Left renal cortex interstitium (tissue), 4 donors: ENCODE measurements around the gene TMEM59L. TPM values are rescaled to one million over a fixed set of nuclear protein-coding genes. Genes with fewer than 3 reads are reported as not detected.
"Not testable (repeated sequence)": the region's sequence is repeated elsewhere in the genome, so short reads cannot be mapped to it uniquely, and the experiment has no call there.

Experiments used
- DNase-seq, 4 donors: peaks; one replicate each; pipeline ENCODE4 v3.0.0-alpha.2; 2013; ENCODE audit warnings: low read depth in 4 of 4, low spot score in 2 of 4, missing footprints in 1 of 4
- polyA plus RNA-seq, 4 donors: library from polyadenylated mRNA; unstranded; fragments of 120-200 nt; gene quantifications; one replicate each; pipeline ENCODE4 v1.2.1, GENCODE V29; 2013; ENCODE audit not compliant: insufficient read length in 4 of 4

Gene TMEM59L
- polyA plus RNA-seq, 4 donors = 2.3 to 4.1 (median 3.7) TPM

GRCh38 chr19:18593367-18594095 lies 19.1 kb upstream of the TMEM59L start:
- DNase-seq = no peak

GRCh38 chr19:18594096-18594823 lies 18.4 kb upstream of the TMEM59L start:
- DNase-seq = peak in 2 of 4 donors; percentile 66 to 78

GRCh38 chr19:18594824-18595373 lies 17.8 kb upstream of the TMEM59L start:
- no peak for DNase-seq

- no peak for DNase-seq
Measured at GRCh38 chr19:18595475-18595874, 17.2 kb upstream of the TMEM59L start.

- no peak for DNase-seq
Measured at GRCh38 chr19:18596752-18597157, 15.9 kb upstream of the TMEM59L start.

- DNase-seq = no peak
Measured at GRCh38 chr19:18597809-18598660, 14.6 kb upstream of the TMEM59L start.

GRCh38 chr19:18599485-18599884 lies 13.2 kb upstream of the TMEM59L start:
- no peak for DNase-seq

- DNase-seq = not testable (repeated sequence)
Measured at GRCh38 chr19:18600692-18601397, 11.8 kb upstream of the TMEM59L start.

- DNase-seq = no peak
Measured at GRCh38 chr19:18601875-18602274, 10.8 kb upstream of the TMEM59L start.

- no peak for DNase-seq
Measured at GRCh38 chr19:18603255-18603957, 9.3 kb upstream of the TMEM59L start.

- DNase-seq = no peak
Measured at GRCh38 chr19:18603958-18604819, 8.5 kb upstream of the TMEM59L start.

- DNase-seq = no peak
Measured at GRCh38 chr19:18604820-18605159, 7.9 kb upstream of the TMEM59L start.

- DNase-seq = no peak
Measured at GRCh38 chr19:18605196-18605545, 7.5 kb upstream of the TMEM59L start.

GRCh38 chr19:18605546-18606280 lies 7.0 kb upstream of the TMEM59L start:
- no peak for DNase-seq

- DNase-seq = no peak
Measured at GRCh38 chr19:18606281-18607225, 6.1 kb upstream of the TMEM59L start, which contains the start of gene CRLF1. CRLF1 (minus strand) TSS chr19:18606799; CDS start chr19:18606656, 143 bp downstream.

- DNase-seq = no peak
Measured at GRCh38 chr19:18607226-18608101, 5.2 kb upstream of the TMEM59L start.
